GM21529 (cell line): ENCODE results near the gene CAMTA1.
"Not testable (repeated sequence)": the region's sequence is repeated elsewhere in the genome, so short reads cannot be mapped to it uniquely, and the experiment has no call there.

Experiments used
- ATAC-seq: cut with Tn5 transposase; IDR thresholded peaks from one replicate; pipeline ENCODE4 v1.9.1; 2021; ENCODE audit not compliant: unreplicated experiment

CAMTA1 gene

DNA sequence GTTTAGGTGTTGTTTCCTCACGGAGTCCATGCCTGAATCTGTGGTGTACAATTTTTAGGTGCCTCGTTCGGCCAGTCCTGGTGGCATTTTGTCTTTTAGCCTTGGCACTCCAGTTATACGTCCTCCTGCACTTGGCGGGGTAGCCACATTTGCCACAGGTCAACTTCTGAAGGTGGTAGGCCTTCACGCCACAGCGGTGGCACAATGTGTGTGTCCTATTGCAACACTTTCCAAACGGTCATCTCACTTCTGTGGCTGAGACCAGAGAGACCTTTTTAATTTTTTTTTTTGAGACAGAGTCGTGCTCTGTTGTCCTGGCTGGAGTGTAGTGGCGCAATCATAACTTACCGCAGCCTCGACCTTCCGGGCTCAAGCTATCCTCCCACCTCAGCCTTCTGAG lies 49.1 kb downstream of the CAMTA1 start:
- ATAC-seq, result no peak

DNA sequence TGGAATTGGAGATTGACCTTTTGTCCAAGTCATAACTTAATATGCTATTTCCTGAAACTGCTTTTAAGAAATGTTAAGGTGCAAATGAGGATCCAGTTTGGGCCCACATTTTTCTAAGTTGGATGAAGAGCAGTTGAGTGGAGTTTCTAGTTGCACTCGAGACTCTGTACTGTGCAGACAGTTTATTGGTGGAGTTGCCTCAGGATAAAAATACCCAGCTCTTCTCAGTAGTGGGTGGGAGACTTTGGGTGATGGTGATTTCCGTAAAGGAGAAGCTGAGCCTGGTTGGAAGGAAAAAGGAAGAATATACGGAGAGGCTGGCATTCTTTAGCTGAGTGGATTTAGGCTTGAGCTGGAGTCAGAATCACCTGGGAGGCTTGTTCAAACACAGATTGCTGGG lies 49.9 kb downstream of the CAMTA1 start:
- ATAC-seq, result no peak

DNA sequence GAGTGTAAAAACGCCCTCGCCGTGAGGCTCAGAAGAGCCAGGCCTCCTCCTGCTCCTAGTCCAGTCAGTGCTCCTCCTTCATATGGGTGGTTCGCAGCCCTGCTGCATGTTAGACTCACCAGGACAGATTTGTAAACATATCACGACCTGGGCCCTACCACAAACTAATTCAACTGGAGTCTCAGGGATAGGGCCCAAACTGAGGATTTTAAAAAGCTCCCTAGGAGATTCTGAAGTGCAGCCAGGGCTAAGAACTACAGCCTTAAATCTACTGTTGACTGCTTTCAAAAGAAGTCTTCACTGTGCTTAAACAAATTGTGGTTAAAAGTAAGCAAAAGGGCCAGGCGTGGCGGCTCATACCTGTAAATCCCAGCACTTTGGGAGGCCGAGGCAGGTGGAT lies 57.0 kb downstream of the CAMTA1 start:
- ATAC-seq, result no peak

DNA sequence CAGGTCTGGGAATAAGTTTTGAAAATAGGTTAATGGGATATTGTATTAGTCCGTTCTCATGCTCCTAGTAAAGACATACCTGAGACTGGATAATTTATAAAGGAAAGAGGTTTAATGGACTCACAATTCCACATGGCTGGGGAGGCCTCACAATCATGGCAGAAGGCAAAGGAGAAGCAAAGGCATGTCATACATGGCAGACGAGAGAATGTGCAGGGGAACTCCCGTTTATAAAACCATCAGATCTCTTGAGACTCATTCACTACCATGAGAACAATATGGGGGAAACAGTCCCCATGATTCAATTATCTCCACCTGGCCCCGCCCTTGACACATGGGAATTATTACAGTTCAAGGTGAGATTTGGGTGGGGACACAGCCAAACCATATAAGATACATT lies 60.5 kb downstream of the CAMTA1 start:
- not testable (repeated sequence) for ATAC-seq

DNA sequence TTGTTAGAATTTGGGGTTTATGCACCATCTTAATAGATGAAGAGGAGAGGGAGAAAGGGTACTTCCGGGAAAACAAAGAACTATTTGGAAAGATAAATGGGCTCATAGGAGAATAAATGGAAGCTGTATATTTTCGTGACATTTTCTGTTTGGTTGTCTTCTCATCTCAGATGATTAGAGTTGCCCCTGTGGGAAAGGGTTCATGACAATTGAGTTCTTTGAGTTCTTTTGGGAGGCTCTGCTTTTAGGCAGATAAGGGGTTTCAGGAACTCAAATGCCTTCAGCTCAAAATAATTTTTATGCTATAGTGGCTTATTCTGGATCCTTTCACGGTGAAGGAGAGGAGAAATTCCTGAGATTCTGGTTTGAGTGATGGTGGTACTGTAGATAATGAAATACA lies 63.6 kb downstream of the CAMTA1 start:
- ATAC-seq, result no peak

DNA sequence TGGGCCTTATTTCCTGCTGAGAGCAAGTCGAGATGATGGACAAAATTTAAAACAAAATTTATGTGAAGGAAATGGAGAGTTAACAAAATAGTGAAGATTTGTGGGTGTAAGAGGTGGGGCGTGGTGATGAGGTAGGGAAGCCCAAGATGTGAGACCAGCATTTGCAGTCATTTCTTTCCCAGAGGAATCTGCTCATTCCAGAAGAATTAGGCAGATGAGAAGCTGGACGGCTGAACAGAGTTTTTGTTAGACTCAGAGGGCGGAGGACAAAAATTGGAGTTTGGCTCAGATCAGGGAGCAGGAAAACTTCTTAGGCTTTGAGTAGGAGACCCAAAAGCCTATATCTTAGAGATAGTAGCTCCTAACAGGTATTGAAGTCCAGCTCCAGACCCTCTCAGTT lies 65.3 kb downstream of the CAMTA1 start:
- ATAC-seq, result no peak

DNA sequence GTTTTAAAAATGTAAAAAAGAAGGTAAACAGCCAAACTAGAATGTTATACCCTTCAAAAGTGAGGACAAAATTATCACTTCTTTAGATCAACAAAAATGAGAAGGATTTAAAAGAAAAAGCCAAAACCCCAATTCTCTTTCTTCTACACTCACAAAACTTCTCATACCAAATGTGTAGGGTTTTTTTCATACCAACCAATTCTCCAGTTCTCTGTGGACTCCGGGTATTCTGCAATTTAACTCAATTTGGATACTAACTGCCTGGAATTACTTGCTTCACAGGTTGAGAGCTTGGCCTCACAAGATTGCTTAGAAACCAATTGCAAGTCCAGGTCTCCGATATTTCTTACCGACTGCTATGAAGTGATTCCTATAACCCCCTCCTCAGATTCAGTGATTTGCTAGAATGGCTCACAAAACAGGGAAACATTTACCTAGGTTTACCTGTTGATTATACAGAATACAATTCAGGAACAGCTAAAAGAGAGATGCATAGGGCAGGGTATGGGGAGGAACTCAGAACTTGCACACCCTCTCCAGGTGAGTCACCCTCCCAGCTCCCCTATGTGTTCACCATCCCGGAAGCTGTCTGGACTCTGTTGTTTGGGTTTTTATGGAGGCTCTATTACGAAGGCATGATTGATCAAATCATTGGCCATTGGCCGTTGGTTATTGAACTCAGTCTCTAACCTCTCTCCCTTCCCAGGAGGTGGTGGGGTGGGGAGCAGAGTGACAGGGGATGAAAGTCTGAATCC lies 67.1 kb downstream of the CAMTA1 start:
- ATAC-seq, result no peak

DNA sequence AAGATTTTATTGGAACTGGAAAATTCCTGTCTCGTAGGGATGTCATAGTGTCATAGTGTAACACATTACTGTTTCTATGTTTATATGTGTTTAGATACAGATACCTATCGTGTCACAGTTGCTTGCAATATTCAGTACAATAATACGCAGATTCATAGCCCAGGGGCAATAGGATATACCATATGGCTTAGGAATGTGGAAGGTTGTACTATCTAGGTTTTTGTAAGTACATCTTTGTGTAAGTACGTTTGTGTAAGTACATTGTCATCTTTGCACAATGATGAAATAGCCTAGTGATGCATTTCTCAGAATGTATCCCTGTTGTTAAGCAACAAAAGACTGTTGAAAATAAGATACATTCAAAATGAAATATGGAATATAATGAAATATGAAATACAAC lies 68.9 kb downstream of the CAMTA1 start:
- no peak for ATAC-seq

DNA sequence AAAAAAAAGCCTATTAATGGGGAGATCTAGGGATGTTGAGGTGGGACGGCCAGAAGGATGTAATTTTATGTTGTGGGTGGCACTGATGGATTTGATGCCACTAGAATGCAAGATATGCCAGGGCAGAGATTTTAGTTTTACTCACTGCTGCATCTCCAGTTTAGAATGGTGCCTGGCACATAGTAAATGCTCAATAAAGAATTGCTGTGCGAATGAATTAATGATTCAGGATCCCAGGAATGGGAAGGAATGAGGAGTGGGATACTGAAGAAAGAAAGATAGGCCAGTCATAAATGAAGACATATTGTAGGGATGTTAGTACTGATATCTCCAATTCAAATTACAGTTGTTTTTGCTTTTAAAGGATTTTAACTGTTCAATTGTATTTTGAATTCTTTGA lies 72.6 kb downstream of the CAMTA1 start:
- ATAC-seq, result no peak

DNA sequence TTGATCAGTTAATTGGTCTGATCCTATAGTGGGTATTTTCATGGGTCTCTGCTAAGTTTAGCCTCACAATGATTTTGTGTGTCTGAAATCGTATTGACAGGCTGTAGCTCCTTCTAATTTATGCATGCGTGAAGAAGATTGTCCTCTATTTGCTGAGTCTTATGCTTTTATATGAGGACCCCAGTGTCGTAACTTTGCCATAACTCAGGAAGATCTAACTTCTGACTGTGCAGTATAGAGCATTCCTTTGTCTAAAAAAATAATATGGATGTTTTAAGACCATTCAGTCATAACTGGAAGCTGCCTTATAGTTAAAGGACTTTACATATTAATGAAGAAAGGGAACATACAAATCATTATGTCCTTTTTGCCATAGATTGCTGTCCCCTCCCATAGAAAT lies 73.3 kb downstream of the CAMTA1 start:
- ATAC-seq, result no peak

DNA sequence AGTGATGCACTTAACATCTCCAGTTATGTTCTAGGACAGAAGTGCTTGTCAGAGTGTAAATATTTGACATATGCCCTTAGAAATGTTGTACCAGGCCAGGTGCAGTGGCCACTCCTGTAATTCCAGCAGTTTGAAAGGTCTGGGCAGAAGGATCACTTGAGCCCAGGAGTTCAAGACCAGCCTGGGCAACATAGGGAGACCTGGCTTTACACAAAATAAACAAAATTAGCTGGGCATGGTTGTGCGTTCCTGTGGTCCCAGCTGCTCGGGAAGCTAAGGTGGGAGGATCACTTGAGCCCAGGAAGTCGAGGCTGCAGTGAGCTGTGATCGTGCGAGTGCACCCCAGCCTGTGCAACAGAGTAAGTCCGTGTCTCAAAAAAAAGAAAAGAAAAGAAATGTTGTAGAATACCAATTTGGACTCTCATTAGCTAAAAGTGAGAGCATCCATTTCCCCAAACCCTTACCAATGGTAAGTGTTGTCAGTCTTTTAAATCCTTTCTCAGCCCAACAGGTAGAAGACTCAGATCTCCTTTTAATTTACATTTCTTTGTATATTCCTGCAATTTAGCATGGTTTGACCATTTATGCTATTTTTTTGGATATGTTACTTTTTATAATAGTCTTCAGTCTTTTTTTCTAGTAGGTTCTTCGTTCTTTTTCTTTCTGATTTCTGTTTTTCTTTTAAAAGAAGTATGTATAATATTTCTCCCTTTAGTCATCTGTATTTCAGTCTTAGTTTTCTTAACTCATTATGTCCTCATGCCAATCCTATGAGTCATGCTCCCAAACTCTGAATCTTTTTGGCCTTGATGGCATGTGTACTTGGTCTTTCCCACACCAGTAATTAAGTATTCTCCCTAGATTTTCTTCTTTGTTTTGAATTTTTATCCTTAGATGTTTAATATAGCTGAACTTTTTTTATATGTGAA lies 74.4 kb downstream of the CAMTA1 start:
- ATAC-seq, result no peak

DNA sequence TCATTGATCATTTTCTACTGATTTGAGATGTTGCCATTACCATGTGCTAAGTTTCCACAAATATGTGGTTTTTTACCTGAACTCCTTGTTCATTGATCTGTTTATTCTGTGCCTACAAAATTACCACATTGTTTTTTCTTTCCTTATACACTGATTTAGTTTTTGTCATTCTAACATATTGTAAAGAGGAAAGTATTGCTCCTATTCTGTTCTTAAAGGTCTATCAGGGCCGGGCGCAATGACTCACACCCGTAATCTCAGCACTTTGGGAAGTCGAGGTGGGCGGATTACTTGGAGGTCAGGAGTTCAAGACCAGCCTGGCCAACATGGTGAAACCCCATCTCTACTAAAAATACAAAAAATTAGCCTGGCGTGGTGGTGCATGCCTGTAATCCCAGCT lies 75.1 kb downstream of the CAMTA1 start:
- ATAC-seq, result no peak

DNA sequence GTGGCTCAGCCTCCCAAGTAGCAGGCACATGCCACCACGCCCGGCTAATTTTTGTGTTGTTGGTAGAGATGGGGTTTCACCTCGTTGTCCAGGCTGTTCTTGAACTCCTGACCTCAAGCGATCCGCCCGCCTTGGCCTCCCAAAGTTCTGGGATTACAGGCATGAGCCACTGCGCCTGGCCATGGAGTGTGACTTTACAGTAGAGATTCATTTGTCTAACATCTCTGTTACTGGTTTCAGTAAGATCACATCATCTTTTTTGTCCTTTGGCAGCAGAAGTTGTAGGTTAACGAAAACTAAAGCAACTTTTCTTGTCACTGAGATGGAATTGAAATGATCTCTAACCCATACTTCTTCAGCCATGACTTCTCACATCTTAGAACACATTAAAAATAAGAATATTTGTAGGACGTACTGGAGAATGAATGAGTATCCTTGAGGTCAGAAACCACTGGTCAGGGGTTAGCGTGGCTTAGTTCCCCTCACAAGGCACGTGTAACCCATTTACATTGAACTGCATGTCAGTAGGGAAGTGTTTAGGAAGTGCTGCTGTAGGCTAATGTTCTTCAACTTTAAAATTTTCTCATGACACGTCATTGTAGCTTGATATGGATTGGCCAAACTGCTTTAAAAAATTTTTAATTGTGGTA lies 75.9 kb downstream of the CAMTA1 start:
- peak; percentile 64 for ATAC-seq

DNA sequence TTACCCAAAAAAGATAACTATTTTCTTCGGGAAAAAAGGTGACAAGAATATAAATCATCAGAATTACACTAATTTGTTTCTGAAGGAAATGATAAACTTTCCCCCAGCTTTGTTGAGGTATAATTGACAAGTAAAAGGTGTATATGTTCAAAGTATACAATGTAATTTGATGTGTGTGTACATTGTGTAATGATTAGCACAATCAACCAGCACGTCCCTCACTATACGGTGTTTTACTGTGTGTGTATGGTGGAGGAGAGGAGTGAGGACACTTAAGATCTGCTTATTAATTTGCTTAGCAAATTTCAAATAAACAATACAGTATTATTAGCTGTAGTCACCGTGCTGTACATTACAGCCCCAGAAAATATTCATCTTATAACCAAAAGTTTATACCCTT lies 77.7 kb downstream of the CAMTA1 start:
- ATAC-seq, result no peak

DNA sequence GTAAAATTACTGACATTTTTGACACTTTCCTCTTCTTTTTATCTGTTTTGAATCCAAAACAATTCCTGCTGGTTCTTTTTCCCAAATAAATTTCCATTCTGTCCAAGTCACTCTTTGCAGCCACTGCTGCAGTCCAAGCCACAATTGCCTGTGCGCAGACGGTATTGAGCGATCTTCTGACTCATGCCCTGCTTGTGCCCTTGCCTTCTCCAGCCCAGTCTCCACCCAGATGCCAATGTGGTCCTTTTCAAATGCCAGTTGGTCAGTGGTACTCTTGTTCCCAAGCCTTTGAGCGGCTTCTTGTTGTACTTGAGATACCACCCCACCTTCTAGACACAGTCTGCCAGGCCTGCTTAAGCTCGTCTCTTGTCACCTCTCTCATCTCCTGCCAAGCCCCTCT lies 78.9 kb downstream of the CAMTA1 start:
- ATAC-seq, result no peak

DNA sequence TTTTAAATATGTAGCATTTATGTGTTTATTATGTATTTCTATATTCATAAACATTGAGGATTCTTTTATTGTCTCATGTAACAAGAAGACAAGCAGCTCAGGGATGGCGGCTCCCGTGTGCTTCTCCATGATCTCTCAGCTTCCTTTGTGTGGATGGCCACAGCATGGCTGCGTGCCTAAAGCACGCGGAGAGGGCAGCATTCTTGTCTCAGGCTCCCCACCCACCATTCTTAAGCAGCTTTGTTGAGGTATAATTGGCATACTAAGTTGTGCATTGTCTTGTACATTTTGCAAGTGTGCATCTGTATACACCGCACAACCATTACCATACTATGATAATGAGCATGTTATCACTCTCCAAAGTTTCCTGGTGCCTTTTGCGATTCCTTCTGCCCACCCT lies 81.6 kb downstream of the CAMTA1 start:
- no peak for ATAC-seq

DNA sequence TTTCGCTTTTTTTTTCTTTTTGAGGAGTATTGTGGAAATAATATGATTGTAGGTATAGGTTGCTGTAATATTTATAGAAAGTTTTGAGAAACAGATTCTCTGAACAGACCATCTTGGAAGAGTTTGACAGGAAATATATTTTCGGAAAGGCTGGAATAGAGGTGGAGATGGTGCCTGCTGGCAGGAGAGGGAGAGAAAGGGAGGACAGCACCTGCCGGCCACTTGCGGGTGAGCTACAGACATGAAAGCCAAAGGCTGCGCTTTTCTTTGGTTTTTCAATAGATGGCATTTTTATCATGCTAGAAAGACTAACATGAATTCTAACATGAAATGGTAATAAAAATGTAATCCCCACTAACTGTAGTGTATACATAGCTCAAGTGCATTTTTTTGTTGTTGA lies 82.1 kb downstream of the CAMTA1 start:
- no peak for ATAC-seq

DNA sequence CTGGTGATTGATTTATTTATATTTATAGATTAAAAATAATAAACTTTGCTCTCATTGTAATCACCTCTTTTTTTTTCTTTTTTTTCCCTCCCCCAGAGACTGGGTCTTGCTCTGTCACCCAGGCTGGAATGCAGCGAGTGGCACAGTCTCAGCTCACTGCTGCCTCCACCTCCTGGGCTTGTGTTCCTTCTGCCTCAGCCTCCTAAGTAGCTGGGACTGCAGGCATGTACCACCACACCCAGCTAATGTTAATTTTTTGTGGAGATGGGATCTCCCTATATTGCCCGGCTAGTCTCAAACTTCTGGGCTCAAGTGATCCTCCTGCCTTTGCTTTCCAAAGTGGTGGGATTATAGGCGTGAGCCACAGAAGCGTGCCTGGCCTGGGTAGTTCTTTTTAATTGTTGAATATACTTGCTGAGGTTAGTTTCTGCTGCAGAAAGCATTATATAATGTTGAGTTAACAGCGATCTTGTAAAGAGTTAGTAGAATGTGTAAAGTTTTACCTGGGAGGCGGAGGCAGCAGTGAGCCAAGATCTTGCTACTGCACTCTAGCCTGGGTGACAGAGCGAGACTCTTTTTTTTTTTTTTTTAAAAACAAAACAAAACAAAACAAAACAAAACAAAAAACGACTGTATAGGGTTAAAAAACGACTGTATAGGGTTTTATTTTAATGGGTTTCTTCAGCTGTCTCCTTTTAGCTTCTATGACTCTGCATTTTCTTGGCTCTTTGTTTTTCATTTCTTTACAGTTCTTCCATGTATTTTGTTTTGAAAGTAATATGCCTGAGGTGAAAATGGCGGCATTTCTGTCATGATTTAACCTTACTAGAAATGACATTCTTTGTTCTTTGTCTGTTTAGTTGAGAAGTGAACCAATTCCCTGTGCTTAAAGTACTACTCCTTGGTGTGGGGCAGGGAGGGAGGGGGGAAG lies 82.7 kb downstream of the CAMTA1 start:
- ATAC-seq, result no peak

DNA sequence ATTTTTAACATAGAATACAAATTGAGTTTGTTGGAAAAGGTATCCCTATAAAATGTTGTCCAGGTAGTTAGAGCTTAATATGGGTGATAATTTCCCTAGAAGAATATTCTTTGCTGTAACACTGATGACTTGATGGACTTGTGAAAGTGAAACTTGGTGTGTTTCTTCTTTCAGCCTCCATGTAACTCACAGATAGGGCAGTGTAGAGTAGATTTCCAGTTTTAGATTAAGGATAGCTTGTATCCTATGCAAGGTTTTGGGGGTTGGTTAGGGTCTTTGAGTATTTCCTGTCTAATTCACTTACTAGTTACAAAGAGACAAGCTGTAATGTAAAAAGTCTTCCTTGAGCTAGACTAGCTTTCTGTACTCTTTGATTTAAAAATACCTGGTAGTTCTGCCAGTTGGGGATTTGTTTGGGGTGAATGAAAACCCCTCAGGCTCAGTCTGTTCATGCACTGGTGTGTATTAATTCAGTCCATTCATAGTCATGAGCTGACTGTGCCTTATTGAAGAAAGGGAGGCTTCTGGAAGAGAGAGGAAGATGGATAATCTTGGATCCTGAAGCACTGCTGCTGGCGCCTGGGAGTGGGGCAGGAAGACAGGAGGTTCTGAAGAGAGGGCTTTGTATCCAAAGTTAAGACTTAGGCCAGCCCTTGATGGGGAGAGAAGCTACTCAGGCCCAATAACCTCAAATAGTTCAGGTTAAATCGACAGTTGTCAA lies 83.6 kb downstream of the CAMTA1 start:
- no peak for ATAC-seq

DNA sequence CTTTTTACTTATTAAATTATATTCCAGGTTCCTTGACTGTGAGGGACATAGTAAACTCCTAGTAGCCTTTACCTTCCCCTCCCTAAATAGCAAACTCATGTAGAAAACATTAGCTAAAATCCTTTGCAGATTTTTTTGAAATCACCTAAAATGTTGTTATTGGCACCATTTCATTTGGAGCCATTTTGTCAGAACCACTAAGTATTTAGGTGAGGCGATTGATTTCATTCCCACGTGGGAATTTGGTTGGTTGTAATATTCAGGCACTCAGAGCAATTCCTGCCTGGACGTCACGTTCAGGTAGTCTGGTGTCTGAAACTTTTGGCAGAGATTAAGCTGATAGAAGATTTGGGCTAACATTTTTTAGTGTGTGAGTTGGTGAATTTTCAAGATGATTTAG lies 84.3 kb downstream of the CAMTA1 start:
- ATAC-seq, result no peak
